ENCODE results near the gene PLEKHA6. TPM values are rescaled to one million over a fixed set of nuclear protein-coding genes. Genes with fewer than 3 reads are reported as not detected.
A peak's percentile ranks its signal among the peaks of the same experiment; 100 is the strongest.

The PLEKHA6 gene
- total and polyA plus RNA-seq, 2 experiments from 2014 or later: 2.8 to 6.2 TPM

DNA sequence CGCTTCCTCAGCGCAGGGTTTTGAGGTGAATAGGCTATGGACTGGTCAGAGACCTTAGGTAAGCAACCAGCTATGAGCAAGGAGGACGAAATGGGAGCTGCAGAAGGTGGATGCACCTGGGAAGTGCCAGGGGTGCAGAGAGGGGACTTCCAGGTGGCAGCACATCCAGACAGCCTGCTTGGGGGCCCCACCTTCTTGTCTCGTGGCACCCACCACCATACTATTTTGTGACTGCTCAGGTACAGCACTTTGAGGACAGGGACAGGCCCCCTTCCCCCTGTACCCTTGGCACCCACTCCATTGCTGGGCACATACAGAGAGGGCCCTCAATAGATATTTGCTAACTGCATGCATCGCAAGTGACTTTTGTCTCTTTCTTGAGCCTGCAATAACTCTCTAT lies 162.7 kb downstream of the PLEKHA6 start:
- no peak overlapping the region for H3K27ac ChIP-seq (ENCODE audit: low read depth)
- H3K4me2 ChIP-seq: no peak overlapping the region
- ATAC-seq (no peak), DNase-seq (ENCODE audit: low spot score) (no peak)
- Mint-ChIP-seq H3K9me3 (no peaks in the 10 kb centered on the region; the same call in 2 of the 3 replicates), H3K4me3 (no peak overlapping the region), H3K4me1 (peaks cover 10% of the 10 kb centered on the region; the same call in 2 of the 3 replicates), H3K27ac (no peak overlapping the region), H3K27me3 (ENCODE audit: insufficient read depth, low read depth, poor library complexity) (peaks cover 8% of the 10 kb centered on the region), H3K36me3 (ENCODE audit: low read depth) (no peaks in the 10 kb centered on the region)
- H3K79me2 ChIP-seq (replicated peaks; ENCODE audit: insufficient read depth): no peaks in the 10 kb centered on the region
- H3K9me2 ChIP-seq (ENCODE audit: insufficient read depth): no peaks in the 10 kb centered on the region
- H3K27me3 ChIP-seq (ENCODE audit: insufficient read depth): peaks cover 3% of the 10 kb centered on the region; the same call in 1 of the 2 replicates
- no peaks in the 10 kb centered on the region for H3F3A ChIP-seq (replicated peaks; ENCODE audit: low read depth)
- TF ChIP-seq CREB1 (CRISPR knock-in tag; IDR thresholded peaks at IDR 0.05; ENCODE audit: low read depth): no peak
- TF ChIP-seq JUNB (IDR thresholded peaks at IDR 0.05; ENCODE audit: unreplicated experiment): no peak
- TF ChIP-seq EZH2phosphoT487 (IDR thresholded peaks at IDR 0.05; ENCODE audit: unreplicated experiment): no peak
- TF ChIP-seq, protein P1, sequence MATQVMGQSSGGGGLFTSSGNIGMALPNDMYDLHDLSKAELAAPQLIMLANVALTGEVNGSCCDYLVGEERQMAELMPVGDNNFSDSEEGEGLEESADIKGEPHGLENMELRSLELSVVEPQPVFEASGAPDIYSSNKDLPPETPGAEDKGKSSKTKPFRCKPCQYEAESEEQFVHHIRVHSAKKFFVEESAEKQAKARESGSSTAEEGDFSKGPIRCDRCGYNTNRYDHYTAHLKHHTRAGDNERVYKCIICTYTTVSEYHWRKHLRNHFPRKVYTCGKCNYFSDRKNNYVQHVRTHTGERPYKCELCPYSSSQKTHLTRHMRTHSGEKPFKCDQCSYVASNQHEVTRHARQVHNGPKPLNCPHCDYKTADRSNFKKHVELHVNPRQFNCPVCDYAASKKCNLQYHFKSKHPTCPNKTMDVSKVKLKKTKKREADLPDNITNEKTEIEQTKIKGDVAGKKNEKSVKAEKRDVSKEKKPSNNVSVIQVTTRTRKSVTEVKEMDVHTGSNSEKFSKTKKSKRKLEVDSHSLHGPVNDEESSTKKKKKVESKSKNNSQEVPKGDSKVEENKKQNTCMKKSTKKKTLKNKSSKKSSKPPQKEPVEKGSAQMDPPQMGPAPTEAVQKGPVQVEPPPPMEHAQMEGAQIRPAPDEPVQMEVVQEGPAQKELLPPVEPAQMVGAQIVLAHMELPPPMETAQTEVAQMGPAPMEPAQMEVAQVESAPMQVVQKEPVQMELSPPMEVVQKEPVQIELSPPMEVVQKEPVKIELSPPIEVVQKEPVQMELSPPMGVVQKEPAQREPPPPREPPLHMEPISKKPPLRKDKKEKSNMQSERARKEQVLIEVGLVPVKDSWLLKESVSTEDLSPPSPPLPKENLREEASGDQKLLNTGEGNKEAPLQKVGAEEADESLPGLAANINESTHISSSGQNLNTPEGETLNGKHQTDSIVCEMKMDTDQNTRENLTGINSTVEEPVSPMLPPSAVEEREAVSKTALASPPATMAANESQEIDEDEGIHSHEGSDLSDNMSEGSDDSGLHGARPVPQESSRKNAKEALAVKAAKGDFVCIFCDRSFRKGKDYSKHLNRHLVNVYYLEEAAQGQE (IDR thresholded peaks at IDR 0.05; ENCODE audit: unreplicated experiment): no peak
- TF ChIP-seq NANOG (IDR thresholded peaks at IDR 0.05; ENCODE audit: borderline replicate concordance): no peak
- H3K36me3 ChIP-seq (ENCODE audit: insufficient read depth): no peaks in the 10 kb centered on the region
- H3K4me3 ChIP-seq: no peak overlapping the region
- H4K20me1 ChIP-seq (replicated peaks; ENCODE audit: insufficient read depth): no peaks in the 10 kb centered on the region
- H3K4me1 ChIP-seq (ENCODE audit: insufficient read depth): no peaks in the 10 kb centered on the region; the same call in 1 of the 2 replicates
- no peak overlapping the region for H2AFZ ChIP-seq

DNA sequence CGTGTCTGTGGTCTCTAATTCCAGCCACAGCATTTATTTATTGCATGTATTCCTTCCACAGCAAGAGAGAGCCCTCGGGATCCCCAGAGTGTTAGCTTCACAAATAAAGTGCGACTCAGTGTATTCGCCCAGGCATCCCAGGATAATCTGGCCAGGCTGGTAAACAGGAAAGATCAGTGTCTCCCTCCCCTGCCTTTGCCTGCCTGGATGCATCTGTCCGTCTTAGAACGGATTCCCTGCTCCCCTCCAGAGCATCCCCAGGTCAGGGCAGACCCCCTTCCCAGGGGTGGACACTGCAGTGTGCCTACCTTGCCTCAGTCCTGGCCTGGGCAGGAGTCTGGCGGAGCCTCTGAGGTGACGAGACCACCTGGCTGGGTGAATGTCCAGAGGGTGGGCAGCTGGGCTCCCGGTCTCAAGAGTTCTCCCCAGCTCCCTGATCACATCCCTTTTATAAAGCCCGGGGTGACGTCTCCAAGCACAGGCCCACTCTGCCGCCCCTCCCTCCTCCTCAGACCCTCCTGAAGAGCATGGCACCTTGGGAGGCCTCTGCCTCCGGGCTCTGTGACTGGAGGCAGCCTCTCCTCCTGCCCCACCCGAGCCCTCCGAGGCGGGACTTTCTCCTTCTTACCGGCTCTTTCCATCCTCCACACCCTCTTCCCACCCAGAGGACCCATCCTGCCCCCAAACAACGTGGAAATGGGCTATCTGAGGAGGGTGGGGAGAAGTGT lies 163.5 kb downstream of the PLEKHA6 start, which contains the start of gene KISS1:
Gene KISS1, minus strand, starts transcription at position 424 of the 728 bp plus-strand sequence. CDS start 3,615 bp downstream, outside the sequence.
- Histone ChIP-seq H3K27ac (ENCODE audit: low read depth) (no peak within 1 kb of the TSS), H3K36me3 (ENCODE audit: insufficient read depth) (no peaks in the 10 kb centered on the region), H3K4me3 (no peak within 1 kb of the TSS), H4K20me1 (replicated peaks; ENCODE audit: insufficient read depth) (no peaks in the 10 kb centered on the region), H3K4me2 (peak within 1 kb of the TSS; percentile 48; the same call in 1 of the 2 replicates), H3F3A (replicated peaks; ENCODE audit: low read depth) (no peaks in the 10 kb centered on the region), H3K9me2 (ENCODE audit: insufficient read depth) (no peaks in the 10 kb centered on the region), H3K79me2 (replicated peaks; ENCODE audit: insufficient read depth) (no peaks in the 10 kb centered on the region), H2AFZ (no peak within 1 kb of the TSS), H3K4me1 (ENCODE audit: insufficient read depth) (no peaks in the 10 kb centered on the region; the same call in 1 of the 2 replicates), H3K27me3 (ENCODE audit: insufficient read depth) (peaks cover 3% of the 10 kb centered on the region; the same call in 1 of the 2 replicates)
- Mint-ChIP-seq H3K4me1 (peaks cover 12% of the 10 kb centered on the region), H3K36me3 (ENCODE audit: low read depth) (no peaks in the 10 kb centered on the region), H3K27me3 (ENCODE audit: insufficient read depth, low read depth, poor library complexity) (peaks cover 8% of the 10 kb centered on the region), H3K9me3 (no peaks in the 10 kb centered on the region; the same call in 2 of the 3 replicates), H3K27ac (no peak within 1 kb of the TSS), H3K4me3 (no peak within 1 kb of the TSS)
- DNase-seq (ENCODE audit: low spot score): peak; percentile 32
- peak; percentile 34 for ATAC-seq
- TF ChIP-seq ZNF114 (CRISPR knock-in tag; IDR thresholded peaks at IDR 0.05) (no peak), EZH2 (IDR thresholded peaks at IDR 0.05; ENCODE audit: low read depth, unreplicated experiment) (no peak), STAT1 (IDR thresholded peaks at IDR 0.05; ENCODE audit: unreplicated experiment) (no peak), CREB1 (CRISPR knock-in tag; IDR thresholded peaks at IDR 0.05; ENCODE audit: low read depth) (no peak), NANOG (IDR thresholded peaks at IDR 0.05; ENCODE audit: borderline replicate concordance) (no peak)
- TF ChIP-seq, protein P2, sequence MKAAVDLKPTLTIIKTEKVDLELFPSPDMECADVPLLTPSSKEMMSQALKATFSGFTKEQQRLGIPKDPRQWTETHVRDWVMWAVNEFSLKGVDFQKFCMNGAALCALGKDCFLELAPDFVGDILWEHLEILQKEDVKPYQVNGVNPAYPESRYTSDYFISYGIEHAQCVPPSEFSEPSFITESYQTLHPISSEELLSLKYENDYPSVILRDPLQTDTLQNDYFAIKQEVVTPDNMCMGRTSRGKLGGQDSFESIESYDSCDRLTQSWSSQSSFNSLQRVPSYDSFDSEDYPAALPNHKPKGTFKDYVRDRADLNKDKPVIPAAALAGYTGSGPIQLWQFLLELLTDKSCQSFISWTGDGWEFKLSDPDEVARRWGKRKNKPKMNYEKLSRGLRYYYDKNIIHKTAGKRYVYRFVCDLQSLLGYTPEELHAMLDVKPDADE (IDR thresholded peaks at IDR 0.05): no peak
- TF ChIP-seq, protein P1 (IDR thresholded peaks at IDR 0.05; ENCODE audit: unreplicated experiment): no peak

Measured in GM23338 (cell line).